ENCODE results near the gene ZMYND15.

GRCh38 chr17:4789951-4790704 lies 50.5 kb downstream of the ZMYND15 start:
- no peak for TF ChIP-seq OSR1 (CRISPR knock-in tag; IDR thresholded peaks at IDR 0.05)
- no peak for TF ChIP-seq ZFP30 (CRISPR knock-in tag; IDR thresholded peaks at IDR 0.05)
- no peak for TF ChIP-seq ZNF565 (CRISPR knock-in tag; conservative IDR thresholded peaks at IDR 0.05; ENCODE audit: low read depth)
- TF ChIP-seq ZNF70 (CRISPR knock-in tag; IDR thresholded peaks at IDR 0.05): no peak

All from SK-N-SH treated with all-trans-retinoic acid at 6 μM for 48 hours (cell line).